Sigmoid colon (tissue), 7 donors: ENCODE results near the gene RUNX1. TPM values are rescaled to one million over a fixed set of nuclear protein-coding genes. Genes with fewer than 3 reads are reported as not detected.

Experiments used
- DNase-seq: peaks from one replicate; pipeline ENCODE4 v3.0.0-alpha.2; 2019
- H3K27ac ChIP-seq, 4 donors: fragments of 200-600 bp; sonication (generic); one replicate each; pipeline ENCODE4 v1.5.1; 2016 to 2019; ENCODE audit warnings: mild to moderate bottlenecking in 1 of 4
- H3K27me3 ChIP-seq, 3 donors: fragments of 200-600 bp; sonication (generic); one replicate each; pipeline ENCODE4 v1.5.1; 2019; ENCODE audit warnings: mild to moderate bottlenecking in 1 of 3
- H3K36me3 ChIP-seq, 4 donors: fragments of 200-600 bp; sonication (generic); one replicate each; pipeline ENCODE4 v1.5.1; 2016 to 2019
- H3K4me1 ChIP-seq, 4 donors: fragments of 200-600 bp; sonication (generic); one replicate each; pipeline ENCODE4 v1.5.1; 2017 to 2019
- H3K4me3 ChIP-seq, 4 donors: fragments of 200-600 bp; sonication (generic); one replicate each; pipeline ENCODE4 v1.5.1; 2017 to 2019; ENCODE audit warnings: mild to moderate bottlenecking in 2 of 4, moderate library complexity in 1 of 4
- H3K9me3 ChIP-seq, 4 donors: fragments of 200-600 bp in 3 of 4; sonication (generic) in 3 of 4; one replicate each; pipeline versions ENCODE4 v1.5.1 to v1.6.1; 2013 to 2019
- CTCF ChIP-seq, 4 experiments: fragments of 450-650 bp in 3 of 4; fragments of 200-600 bp in 1 of 4; IDR thresholded peaks; one replicate each; pipeline ENCODE4 v1.5.1; 2016 to 2019; ENCODE audit warnings: antibody characterized with exemption in 4 of 4, mild to moderate bottlenecking in 3 of 4, moderate library complexity in 2 of 4
- EP300 ChIP-seq, 4 donors: sonication (generic); formaldehyde crosslinking; IDR thresholded peaks; one replicate each; pipeline ENCODE4 v1.6.1; 2017; ENCODE audit warnings: antibody characterized with exemption in 4 of 4
- POLR2A ChIP-seq, 2 donors: fragments of 450-650 bp; IDR thresholded peaks; one replicate each; pipeline ENCODE4 v1.6.1; 2016; ENCODE audit warnings: antibody characterized with exemption in 2 of 2, mild to moderate bottlenecking in 2 of 2, moderate library complexity in 2 of 2
- POLR2AphosphoS5 ChIP-seq, 4 donors: sonication (generic); formaldehyde crosslinking; IDR thresholded peaks; one replicate each; pipeline ENCODE4 v1.6.1; 2017; ENCODE audit warnings: antibody characterized with exemption in 4 of 4
- WGBS, 2 donors: extraction: QIAGEN DNeasy Blood & Tissue Kit; methylation state at CpG; one replicate each; pipeline ENCODE4 v1.1.7; 2013; 5-methylcytosine and 5-hydroxymethylcytosine counted together
- intact Hi-C: fragments of 100-400 bp; cut with DNase I; formaldehyde crosslinking; loops from one replicate; pipeline ENCODE4 v1.15.1; 2023
- polyA plus RNA-seq, 3 donors: library from polyadenylated mRNA; stranded (reverse); fragments of 200-250 nt; gene quantifications; one replicate each; pipeline ENCODE4 v1.2.3, GENCODE V29; 2013
- total RNA-seq, 4 donors: library from RNA; depleted of rRNA; stranded (reverse); fragments of >200 nt; gene quantifications; one replicate each; pipeline ENCODE4 v1.1.0, GENCODE V29; 2016
- donor health status: healthy with polysubstance abuse.
- donor health status: Bipolar disorder and iron deficiency.
- donor health status: healthy.

The RUNX1 gene
- total and polyA plus RNA-seq, 7 donors, result 2.8 to 23.3 (median 7.5) TPM

GRCh38 chr21:34814529-34814951 lies 234.6 kb downstream of the RUNX1 start:
- intact Hi-C loops, result no loop called here

GRCh38 chr21:34813266-34813894 lies 235.7 kb downstream of the RUNX1 start:
- intact Hi-C loops, result no loop called here
- no peak overlapping the region for H3K4me3 ChIP-seq
- no peak overlapping the region for H3K27ac ChIP-seq
- H3K4me1 ChIP-seq, result peaks cover 0 to 39% (median 21%) of the 10 kb centered on the region in 4 donors
- H3K27me3 ChIP-seq, result no peaks in the 10 kb centered on the region
- H3K9me3 ChIP-seq, result no peaks in the 10 kb centered on the region
- no peaks in the 10 kb centered on the region for H3K36me3 ChIP-seq
- TF ChIP-seq POLR2AphosphoS5 (IDR thresholded peaks at IDR 0.05) (no peak), CTCF (IDR thresholded peaks at IDR 0.05) (no peak), POLR2A (IDR thresholded peaks at IDR 0.05) (no peak), EP300 (IDR thresholded peaks at IDR 0.05) (no peak)
- WGBS, 2 donors, result 93 to 97% methylated on average over 10 of the region's 10 CpGs
- DNase-seq, result no peak

More at GRCh38 chr21:34814529-34814951, 234.6 kb downstream of the RUNX1 start:
- no peak for DNase-seq
- no peak overlapping the region for H3K4me3 ChIP-seq
- no peak overlapping the region for H3K27ac ChIP-seq
- H3K27me3 ChIP-seq, result no peaks in the 10 kb centered on the region
- H3K36me3 ChIP-seq, result no peaks in the 10 kb centered on the region
- 86 to 90% methylated on average over 6 of the region's 6 CpGs for WGBS, 2 donors
- no peaks in the 10 kb centered on the region for H3K9me3 ChIP-seq
- H3K4me1 ChIP-seq, result peaks cover 0 to 36% (median 21%) of the 10 kb centered on the region in 4 donors
- TF ChIP-seq EP300 (IDR thresholded peaks at IDR 0.05), result no peak
- no peak for TF ChIP-seq CTCF (IDR thresholded peaks at IDR 0.05)
- no peak for TF ChIP-seq POLR2AphosphoS5 (IDR thresholded peaks at IDR 0.05)
- no peak for TF ChIP-seq POLR2A (IDR thresholded peaks at IDR 0.05)

- Histone ChIP-seq H3K4me3 (no peak overlapping the region), H3K9me3 (no peaks in the 10 kb centered on the region), H3K36me3 (no peaks in the 10 kb centered on the region), H3K4me1 (peaks cover 0 to 42% (median 20%) of the 10 kb centered on the region in 4 donors), H3K27ac (no peak overlapping the region), H3K27me3 (no peaks in the 10 kb centered on the region)
- intact Hi-C loops, result no loop called here
- whole genome bisulfite sequencing, 2 donors, result 58 to 79% methylated on average over 7 of the region's 7 CpGs
- no peak for DNase-seq
- TF ChIP-seq CTCF (IDR thresholded peaks at IDR 0.05) (no peak), EP300 (IDR thresholded peaks at IDR 0.05) (no peak), POLR2A (IDR thresholded peaks at IDR 0.05) (no peak), POLR2AphosphoS5 (IDR thresholded peaks at IDR 0.05) (no peak)
Observed at GRCh38 chr21:34812504-34813265, 236.4 kb downstream of the RUNX1 start.

GRCh38 chr21:34811368-34811767 lies 237.7 kb downstream of the RUNX1 start:
- no peak for DNase-seq
- H3K9me3 ChIP-seq, result no peaks in the 10 kb centered on the region
- no peak overlapping the region for H3K27ac ChIP-seq
- no peaks in the 10 kb centered on the region for H3K36me3 ChIP-seq
- TF ChIP-seq EP300 (IDR thresholded peaks at IDR 0.05) (no peak), CTCF (IDR thresholded peaks at IDR 0.05) (no peak), POLR2AphosphoS5 (IDR thresholded peaks at IDR 0.05) (no peak), POLR2A (IDR thresholded peaks at IDR 0.05) (no peak)
- no peaks in the 10 kb centered on the region for H3K27me3 ChIP-seq
- H3K4me1 ChIP-seq, result peaks cover 0 to 48% (median 24%) of the 10 kb centered on the region in 4 donors
- 25 to 66% methylated on average over 4 of the region's 4 CpGs for WGBS, 2 donors
- H3K4me3 ChIP-seq, result no peak overlapping the region
- intact Hi-C loops, result no loop called here
